Measurements from ENCODE around the gene AUTS2.

The AUTS2 gene

GRCh38 chr7:69912141-69912540, 313.9 kb downstream of the AUTS2 start:
- ChIA-PET POLR2A (no interaction called here), CTCF (no interaction called here)
- TF ChIP-seq CTCF (IDR thresholded peaks at IDR 0.05; ENCODE audit: insufficient read depth, low read length, missing control alignments), result no peak

GRCh38 chr7:69912846-69913245, 314.6 kb downstream of the AUTS2 start:
- ChIA-PET CTCF (interaction anchor here (1.1 kb wide), 1 partner anchor 785 kb away, joined by 3 read pairs; no protein-coding TSS in a partner anchor), POLR2A (no interaction called here)
- no peak for TF ChIP-seq CTCF (IDR thresholded peaks at IDR 0.05; ENCODE audit: insufficient read depth, low read length, missing control alignments)
- no peak overlapping the region for H3K4me3 ChIP-seq (ENCODE audit: low read depth, low read length)
- no peak for DNase-seq (ENCODE audit: low read depth, low spot score)

More at GRCh38 chr7:69912141-69912540, 313.9 kb downstream of the AUTS2 start:
- no peak for DNase-seq (ENCODE audit: low read depth, low spot score)
- H3K4me3 ChIP-seq (ENCODE audit: low read depth, low read length), result no peak overlapping the region

- TF ChIP-seq CTCF (IDR thresholded peaks at IDR 0.05; ENCODE audit: insufficient read depth, low read length, missing control alignments), result no peak
- POLR2A ChIA-PET, result no interaction called here
- no peak for DNase-seq (ENCODE audit: low read depth, low spot score)
- no peak overlapping the region for H3K4me3 ChIP-seq (ENCODE audit: low read depth, low read length)
- CTCF ChIA-PET, result interaction anchor here (1.2 kb wide), 1 partner anchor 21 kb away, joined by 3 read pairs; no protein-coding TSS in a partner anchor
Measured at GRCh38 chr7:69919426-69920111, 321.3 kb downstream of the AUTS2 start.

GRCh38 chr7:69920797-69921196, 322.5 kb downstream of the AUTS2 start:
- ChIA-PET CTCF (interaction anchor here (0.6 to 2.0 kb wide), 3 partner anchors 11 to 20 kb away, joined by 3 to 9 read pairs (median 3); no protein-coding TSS in a partner anchor), POLR2A (no interaction called here)
- no peak for TF ChIP-seq CTCF (IDR thresholded peaks at IDR 0.05; ENCODE audit: insufficient read depth, low read length, missing control alignments)
- H3K4me3 ChIP-seq (ENCODE audit: low read depth, low read length), result no peak overlapping the region
- DNase-seq (ENCODE audit: low read depth, low spot score), result no peak

- no peak overlapping the region for H3K4me3 ChIP-seq (ENCODE audit: low read depth, low read length)
- TF ChIP-seq CTCF (IDR thresholded peaks at IDR 0.05; ENCODE audit: insufficient read depth, low read length, missing control alignments), result no peak
- CTCF ChIA-PET, result interaction anchor here (2.0 kb wide), 1 partner anchor 9 kb away, joined by 9 read pairs; no protein-coding TSS in a partner anchor
- POLR2A ChIA-PET, result no interaction called here
- DNase-seq (ENCODE audit: low read depth, low spot score), result no peak
Measured at GRCh38 chr7:69922026-69922803, 323.9 kb downstream of the AUTS2 start.

GRCh38 chr7:69927461-69927860, 329.2 kb downstream of the AUTS2 start:
- POLR2A ChIA-PET, result no interaction called here
- CTCF ChIA-PET, result no interaction called here
- H3K4me3 ChIP-seq (ENCODE audit: low read depth, low read length), result no peak overlapping the region
- DNase-seq (ENCODE audit: low read depth, low spot score), result no peak
- TF ChIP-seq CTCF (IDR thresholded peaks at IDR 0.05; ENCODE audit: insufficient read depth, low read length, missing control alignments), result no peak
